OCI-LY1 (cell line): ENCODE results near the gene NANP.

ENCODE experiments used
- CTCF ChIP-seq: fragments of 200-600 bp; sonication (generic), shearing (Covaris generic); IDR thresholded peaks from 2 replicates; pipeline ENCODE4 v1.5.1; 2017; ENCODE audit warnings: mild to moderate bottlenecking, antibody characterized with exemption, low read length, moderate library complexity, mixed read lengths
- EZH2 ChIP-seq: fragments of 200-600 bp; sonication (generic), shearing (Covaris generic); IDR thresholded peaks from 2 replicates; pipeline ENCODE4 v1.8.0; 2017; ENCODE audit warnings: borderline replicate concordance, mixed run types, mild to moderate bottlenecking, antibody characterized with exemption, low read length, moderate library complexity, mixed read lengths

- TF ChIP-seq CTCF, result no peak
- no peak for TF ChIP-seq EZH2
Measured at GRCh38 chr20:25632940-25633790, 9.4 kb upstream of the NANP start.
